Central memory CD8-positive, alpha-beta T cell (primary cell): ENCODE measurements around the gene BICRAL.
"Not testable (repeated sequence)": the region's sequence is repeated elsewhere in the genome, so short reads cannot be mapped to it uniquely, and the experiment has no call there.

ENCODE experiments used
- ATAC-seq: fragments of 150-1000 bp; cut with Tn5 transposase; replicated peaks from 2 replicates; pipeline ENCODE4 v1.10.0; 2022; ENCODE audit warnings: mild to moderate bottlenecking, moderate FRiP score, moderate number of reproducible peaks; ENCODE audit not compliant: poor library complexity, severe bottlenecking; ENCODE audit errors: extremely low read depth
- DNase-seq, 2 donors: peaks; one replicate each; pipeline ENCODE4 v3.0.0; 2021; ENCODE audit warnings: low spot score in 2 of 2
- H3K27ac Mint-ChIP-seq: one replicate; pipeline ENCODE4 v1.8.0; 2022; ENCODE audit warnings: low read depth, mild to moderate bottlenecking, moderate library complexity, mixed read lengths
- H3K27me3 Mint-ChIP-seq: one replicate; pipeline ENCODE4 v1.8.0; 2022; ENCODE audit warnings: mixed read lengths
- H3K36me3 Mint-ChIP-seq: one replicate; pipeline ENCODE4 v1.8.0; 2022; ENCODE audit warnings: mild to moderate bottlenecking, moderate library complexity, mixed read lengths; ENCODE audit not compliant: insufficient read depth
- H3K4me1 Mint-ChIP-seq: one replicate; pipeline ENCODE4 v1.8.0; 2022; ENCODE audit warnings: mixed read lengths
- H3K4me3 Mint-ChIP-seq: one replicate; pipeline ENCODE4 v1.8.0; 2022; ENCODE audit warnings: mild to moderate bottlenecking, moderate library complexity, mixed read lengths
- H3K9me3 Mint-ChIP-seq: one replicate; pipeline ENCODE4 v1.8.0; 2022; ENCODE audit warnings: mixed read lengths

Gene BICRAL

DNA sequence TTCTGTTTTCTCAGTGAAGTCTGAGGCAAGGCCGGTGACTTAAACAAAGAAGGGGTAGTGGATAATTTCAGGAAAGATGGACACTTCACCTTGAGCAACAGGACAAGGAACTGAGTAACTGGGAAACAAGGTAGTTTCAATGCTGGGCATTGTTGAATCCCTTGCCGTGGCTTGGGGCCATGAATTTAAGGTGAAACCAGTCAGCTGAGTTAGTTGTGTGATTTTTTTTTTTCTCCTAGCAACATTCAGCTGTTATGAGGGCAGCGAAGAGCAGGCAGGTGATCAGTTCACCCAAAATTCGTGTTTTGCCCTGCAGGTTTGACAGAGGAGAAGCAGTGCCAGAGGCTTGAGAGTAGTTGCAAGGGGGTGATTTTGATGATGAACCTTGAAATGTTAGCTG lies 6.8 kb downstream of the BICRAL start:
- Mint-ChIP-seq H3K27ac (peak overlapping the region; percentile 67), H3K27me3 (no peaks in the 10 kb centered on the region)

DNA sequence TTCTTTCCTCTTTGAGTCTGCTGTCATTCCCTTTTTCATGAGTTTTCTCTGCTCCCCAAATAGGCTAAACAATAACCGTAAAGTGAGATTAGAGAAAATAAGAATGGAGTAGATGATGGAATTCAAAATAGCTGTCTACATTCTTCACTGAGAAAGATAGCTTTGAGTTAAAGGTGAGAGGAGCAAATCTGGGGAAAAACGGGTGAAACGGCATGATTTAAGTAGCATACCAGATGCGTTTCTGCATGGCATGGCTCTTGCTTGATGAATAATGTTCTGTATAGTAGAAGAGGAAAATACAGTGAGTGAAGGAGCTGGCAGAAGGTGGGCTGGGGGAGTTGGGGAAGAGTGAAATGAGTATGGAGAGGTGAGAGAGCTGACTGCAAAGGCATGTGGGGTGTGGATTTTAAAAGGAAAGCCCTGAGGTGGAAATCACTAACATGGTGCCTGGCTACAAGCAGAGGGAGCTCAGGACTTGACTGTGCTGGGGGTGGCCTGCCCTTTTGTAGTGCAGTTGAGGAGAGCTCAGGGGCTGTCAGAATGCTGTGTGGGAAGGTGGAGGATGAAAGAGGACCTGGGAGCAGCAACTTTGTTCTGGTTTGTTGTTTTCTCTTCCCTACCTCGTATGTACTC lies 8.8 kb downstream of the BICRAL start:
- Mint-ChIP-seq H3K27me3 (no peaks in the 10 kb centered on the region), H3K4me1 (peaks cover 19% of the 10 kb centered on the region), H3K4me3 (peak overlapping the region; percentile 31), H3K27ac (peak overlapping the region; percentile 67), H3K9me3 (no peaks in the 10 kb centered on the region), H3K36me3 (peaks cover 10% of the 10 kb centered on the region)
- DNase-seq (no peak), ATAC-seq (no peak)

More for the DNA sequence above, 6.8 kb downstream of the BICRAL start:
- H3K9me3 Mint-ChIP-seq, result no peaks in the 10 kb centered on the region
- peak overlapping the region; percentile 50 for H3K4me3 Mint-ChIP-seq
- H3K4me1 Mint-ChIP-seq, result peaks cover 30% of the 10 kb centered on the region
- H3K36me3 Mint-ChIP-seq, result peaks cover 24% of the 10 kb centered on the region
- ATAC-seq (no peak), DNase-seq (no peak)

DNA sequence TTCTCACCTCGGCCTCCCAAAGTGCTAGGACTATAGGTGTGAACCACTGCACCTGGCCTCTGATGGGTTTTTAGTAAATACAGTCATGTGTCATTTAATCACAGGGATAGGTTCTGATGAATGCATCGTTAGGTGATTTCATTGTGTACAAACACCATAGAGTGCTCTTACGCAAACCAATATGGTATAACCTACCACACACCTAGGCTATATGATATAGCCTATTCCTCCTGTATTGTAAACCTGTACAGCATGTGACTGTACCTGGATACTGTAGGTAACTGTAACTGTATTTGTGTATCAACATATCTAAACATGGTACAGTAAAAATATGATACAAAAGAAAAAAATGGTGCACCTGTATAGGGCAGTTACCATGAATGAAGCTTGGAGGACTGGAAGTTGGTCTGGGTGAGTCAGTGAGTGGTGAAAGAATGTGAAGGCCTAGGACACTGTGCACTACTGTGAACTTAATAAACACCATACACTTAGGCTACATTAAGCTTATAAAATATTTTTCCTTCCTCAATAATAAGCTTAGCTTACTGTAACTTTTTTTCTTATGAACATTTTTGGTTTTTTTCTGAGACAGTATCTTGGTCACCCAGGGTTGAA lies 10.0 kb downstream of the BICRAL start:
- no peak for DNase-seq
- no peak for ATAC-seq
- no peak overlapping the region for H3K4me3 Mint-ChIP-seq
- H3K27me3 Mint-ChIP-seq, result no peaks in the 10 kb centered on the region
- peaks cover 30% of the 10 kb centered on the region for H3K4me1 Mint-ChIP-seq
- no peaks in the 10 kb centered on the region for H3K9me3 Mint-ChIP-seq
- peaks cover 10% of the 10 kb centered on the region for H3K36me3 Mint-ChIP-seq
- H3K27ac Mint-ChIP-seq, result peak overlapping the region; percentile 67

DNA sequence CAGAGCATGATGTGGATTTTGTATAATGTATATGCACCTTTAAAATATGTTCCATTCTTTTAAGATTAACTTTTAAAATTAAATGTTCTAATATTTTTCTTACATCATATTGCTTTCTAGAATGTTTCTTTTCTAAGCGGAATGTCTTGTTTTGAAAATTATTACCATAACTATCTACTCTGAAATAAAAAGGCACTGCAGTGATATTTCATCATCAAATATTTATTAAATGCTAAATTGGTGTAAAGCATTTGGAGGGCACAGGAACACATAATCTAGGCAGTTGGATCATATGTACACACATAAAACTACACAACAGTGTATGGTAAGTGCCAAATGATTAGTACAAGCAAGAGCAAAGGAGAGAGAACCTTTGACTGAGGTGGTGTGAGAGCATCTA lies 13.8 kb downstream of the BICRAL start:
- Mint-ChIP-seq H3K4me1 (peaks cover 23% of the 10 kb centered on the region), H3K27ac (peak overlapping the region; percentile 48), H3K9me3 (no peaks in the 10 kb centered on the region), H3K4me3 (no peak overlapping the region), H3K36me3 (peaks cover 3% of the 10 kb centered on the region), H3K27me3 (no peaks in the 10 kb centered on the region)
- no peak for DNase-seq
- ATAC-seq, result no peak

DNA sequence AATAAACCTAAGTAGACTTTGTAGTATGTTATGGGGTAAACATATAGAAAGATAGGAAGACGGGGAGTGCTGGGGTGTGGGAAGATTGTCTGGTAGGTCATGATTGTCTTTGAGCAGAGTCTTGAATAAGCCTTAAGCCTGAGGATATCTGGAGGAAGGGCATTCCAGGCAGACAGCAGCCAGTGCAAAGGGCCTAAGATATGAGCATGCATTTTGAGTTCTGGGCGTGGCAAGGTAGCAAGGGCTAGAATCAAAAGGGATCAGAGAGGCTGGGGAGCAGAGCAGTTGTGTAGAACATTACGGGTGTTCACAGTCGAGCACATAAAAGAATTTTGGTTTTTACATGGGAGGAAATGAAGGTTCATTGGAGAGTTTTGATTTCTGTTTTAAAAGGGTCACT lies 14.3 kb downstream of the BICRAL start:
- H3K4me1 Mint-ChIP-seq, result peaks cover 17% of the 10 kb centered on the region
- peak overlapping the region; percentile 48 for H3K27ac Mint-ChIP-seq
- H3K9me3 Mint-ChIP-seq, result no peaks in the 10 kb centered on the region
- no peak overlapping the region for H3K4me3 Mint-ChIP-seq
- ATAC-seq (no peak), DNase-seq (no peak)
- H3K36me3 Mint-ChIP-seq, result peaks cover 3% of the 10 kb centered on the region
- no peaks in the 10 kb centered on the region for H3K27me3 Mint-ChIP-seq

DNA sequence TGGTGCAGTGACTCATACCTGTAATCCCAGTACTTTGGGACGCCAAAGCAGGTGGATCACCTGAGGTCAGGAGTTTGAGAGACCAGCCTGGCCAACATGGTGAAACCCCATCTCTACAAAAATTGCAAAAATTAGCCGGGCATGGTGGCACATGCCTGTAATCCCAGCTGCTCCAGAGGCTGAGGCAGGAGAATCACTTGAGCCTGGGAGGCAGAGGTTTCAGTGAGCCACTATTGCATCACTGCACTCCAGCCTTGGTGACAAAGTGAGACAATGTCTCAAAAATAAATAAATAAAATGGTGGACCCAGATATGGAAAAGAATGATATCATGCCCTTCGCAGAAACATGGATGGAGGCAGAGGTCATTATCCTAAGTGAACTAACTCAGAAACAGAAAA lies 15.8 kb downstream of the BICRAL start:
- Mint-ChIP-seq H3K4me1 (peaks cover 24% of the 10 kb centered on the region), H3K27ac (peak overlapping the region; percentile 44)
- not testable (repeated sequence) for DNase-seq, H3K4me3 Mint-ChIP-seq, H3K27me3 Mint-ChIP-seq, ATAC-seq, H3K36me3 Mint-ChIP-seq, H3K9me3 Mint-ChIP-seq

DNA sequence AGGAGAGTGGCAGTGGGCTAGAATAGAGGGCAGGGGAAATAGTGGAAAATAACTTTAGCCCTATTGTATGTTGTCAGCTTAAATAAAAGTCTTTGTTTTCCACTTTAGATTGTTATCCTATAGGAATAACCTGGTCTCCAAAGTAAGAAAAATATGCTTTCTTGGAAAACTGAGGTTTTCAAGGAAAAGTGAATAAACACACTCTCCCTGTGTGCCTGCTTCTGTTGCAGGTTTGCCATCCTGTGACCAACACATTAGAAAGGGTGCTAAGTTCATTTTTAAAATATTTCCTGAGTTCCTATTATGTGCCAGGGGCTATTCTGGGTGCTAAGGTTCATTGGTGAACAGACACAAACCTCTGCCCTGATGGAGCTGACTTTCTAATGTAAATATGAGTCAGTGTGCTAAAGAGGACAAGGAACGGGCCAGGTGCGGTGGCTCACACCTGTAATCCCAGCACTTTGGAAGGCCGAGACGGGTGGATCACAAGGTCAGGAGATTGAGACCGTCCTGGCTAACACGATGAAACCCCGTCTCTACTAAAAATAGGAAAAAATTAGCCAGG lies 23.5 kb downstream of the BICRAL start:
- no peaks in the 10 kb centered on the region for H3K9me3 Mint-ChIP-seq
- no peak for ATAC-seq
- H3K4me3 Mint-ChIP-seq, result no peak overlapping the region
- H3K36me3 Mint-ChIP-seq, result peaks cover 9% of the 10 kb centered on the region
- no peak for DNase-seq
- peaks cover 35% of the 10 kb centered on the region for H3K4me1 Mint-ChIP-seq
- H3K27me3 Mint-ChIP-seq, result no peaks in the 10 kb centered on the region
- peak overlapping the region; percentile 90 for H3K27ac Mint-ChIP-seq

DNA sequence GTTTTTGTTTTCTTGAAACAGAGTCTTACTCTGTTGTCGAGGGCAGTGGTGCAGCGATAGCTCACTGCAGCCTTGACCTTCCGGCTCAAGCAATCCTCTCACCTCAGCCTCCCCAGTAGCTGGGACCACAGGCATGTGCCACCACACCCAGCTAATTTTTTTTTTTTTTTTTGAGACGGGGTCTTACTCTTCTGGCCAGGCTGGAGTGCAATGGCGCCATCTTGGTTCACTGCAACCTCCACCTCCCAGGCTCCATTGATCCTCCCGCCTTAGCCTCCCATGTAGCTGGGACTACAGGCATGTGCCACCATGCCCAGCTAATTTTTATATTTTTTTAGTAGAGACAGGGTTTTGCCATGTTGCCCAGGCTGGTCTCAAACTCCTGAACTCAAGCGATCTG lies 24.5 kb downstream of the BICRAL start:
- H3K27me3 Mint-ChIP-seq, H3K4me3 Mint-ChIP-seq, DNase-seq, H3K27ac Mint-ChIP-seq, H3K9me3 Mint-ChIP-seq, ATAC-seq: not testable (repeated sequence)
- Mint-ChIP-seq H3K36me3 (peaks cover 11% of the 10 kb centered on the region), H3K4me1 (peaks cover 35% of the 10 kb centered on the region)

DNA sequence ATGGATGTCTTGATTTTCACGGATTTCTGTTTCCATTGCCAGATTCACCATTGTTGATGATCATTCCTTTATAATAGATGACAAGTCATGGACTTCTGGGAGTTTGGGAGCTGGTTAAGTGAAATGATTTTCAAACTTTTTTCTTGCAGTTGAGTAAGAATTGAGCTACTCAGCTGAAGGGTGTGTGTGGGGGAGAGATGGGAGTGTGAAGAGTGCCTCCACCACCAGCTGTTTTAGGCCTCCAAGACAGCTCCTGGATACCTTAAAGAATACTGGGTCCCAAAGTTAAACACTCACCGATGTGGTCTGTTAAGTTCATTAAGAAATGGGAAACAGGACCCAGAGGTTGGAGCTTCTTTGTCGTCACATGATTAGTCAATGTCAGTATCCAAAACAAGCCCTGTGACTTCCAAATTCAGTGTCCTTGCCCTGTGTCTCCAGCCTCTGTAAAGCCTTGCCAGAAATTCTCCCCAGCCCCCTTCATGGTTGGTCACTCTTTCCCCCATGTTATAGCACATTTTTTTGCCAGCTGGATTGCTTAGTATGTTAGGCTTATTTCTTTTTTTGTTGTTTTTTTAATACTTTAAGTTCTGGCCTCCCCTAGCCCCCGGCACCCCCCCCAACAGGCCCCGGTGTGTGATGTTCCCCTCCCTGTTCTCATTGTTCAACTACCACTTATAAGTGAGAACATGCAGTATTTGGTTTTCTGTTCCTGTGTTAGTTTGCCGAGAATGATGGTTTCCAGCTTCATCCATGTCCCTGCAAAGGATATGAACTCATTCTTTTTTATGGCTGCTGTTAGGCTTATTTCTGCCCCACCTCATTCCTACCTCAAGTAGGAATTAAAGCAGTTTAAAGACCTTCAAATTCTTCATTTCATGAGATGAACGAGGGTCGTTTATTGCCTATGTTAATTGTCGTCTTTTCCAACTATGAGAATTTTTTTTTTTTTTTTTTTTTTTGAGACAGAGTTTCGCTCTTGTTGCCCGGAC lies 26.9 kb downstream of the BICRAL start:
- Mint-ChIP-seq H3K9me3 (no peaks in the 10 kb centered on the region), H3K4me3 (no peak overlapping the region), H3K4me1 (peaks cover 19% of the 10 kb centered on the region), H3K36me3 (peaks cover 12% of the 10 kb centered on the region), H3K27me3 (no peaks in the 10 kb centered on the region), H3K27ac (peak overlapping the region; percentile 20)
- DNase-seq (no peak), ATAC-seq (no peak)

DNA sequence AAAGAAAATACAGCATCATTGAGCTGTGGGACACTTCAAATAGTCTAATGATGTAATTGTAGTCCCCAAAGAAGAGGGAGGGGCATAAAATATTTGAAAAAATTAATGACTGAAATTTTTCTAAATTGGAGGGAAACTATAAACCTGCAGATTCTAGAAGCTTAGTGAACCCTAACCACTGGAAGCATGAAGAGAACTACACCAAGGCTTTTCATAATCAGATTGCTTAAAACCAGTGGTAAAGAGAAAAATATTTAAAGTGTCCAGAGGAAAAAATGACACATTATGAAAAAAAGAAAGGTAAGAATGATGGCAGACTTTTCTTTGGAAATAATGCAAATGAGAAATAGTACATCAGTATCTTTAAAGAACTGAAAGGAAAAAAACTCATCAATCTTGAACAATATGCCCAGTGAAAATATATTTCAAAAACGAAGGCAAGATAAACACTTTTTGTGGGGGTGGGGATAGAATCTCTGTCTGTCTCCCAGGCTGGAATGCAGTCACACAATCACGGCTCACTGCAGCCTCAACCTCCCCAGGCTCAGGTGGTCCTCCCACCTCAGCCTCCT lies 31.3 kb downstream of the BICRAL start:
- Mint-ChIP-seq H3K4me1 (peaks cover 8% of the 10 kb centered on the region), H3K36me3 (peaks cover 15% of the 10 kb centered on the region), H3K9me3 (no peaks in the 10 kb centered on the region), H3K27ac (peak overlapping the region; percentile 49), H3K27me3 (no peaks in the 10 kb centered on the region), H3K4me3 (no peak overlapping the region)
- ATAC-seq, result no peak
- no peak for DNase-seq

DNA sequence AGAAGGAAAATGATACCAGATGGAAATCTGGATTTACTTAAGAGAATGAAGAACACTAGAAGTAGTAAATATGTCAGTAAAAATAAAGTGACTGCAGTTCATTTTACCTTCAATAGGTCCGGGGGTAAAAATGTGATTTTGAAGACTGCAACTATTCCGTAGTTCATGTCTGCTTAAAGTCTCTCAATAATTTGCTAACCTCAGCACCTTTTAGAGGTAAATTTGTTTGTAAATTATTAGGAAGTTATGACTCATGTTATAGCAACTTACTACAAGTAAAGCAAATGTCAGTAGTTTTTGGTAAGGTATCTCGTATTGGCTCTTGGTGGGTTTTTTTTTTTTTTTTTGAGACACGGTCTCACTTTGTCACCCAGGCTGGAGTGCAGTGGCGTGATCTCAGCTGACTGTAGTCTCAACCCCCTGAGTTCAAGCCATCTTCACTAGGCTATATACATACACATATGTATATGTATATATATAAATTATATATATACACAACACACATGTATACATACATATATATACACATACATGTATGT lies 32.1 kb downstream of the BICRAL start:
- no peak overlapping the region for H3K4me3 Mint-ChIP-seq
- H3K9me3 Mint-ChIP-seq, result no peaks in the 10 kb centered on the region
- no peak overlapping the region for H3K27ac Mint-ChIP-seq
- H3K27me3 Mint-ChIP-seq, result no peaks in the 10 kb centered on the region
- ATAC-seq, result no peak
- peaks cover 13% of the 10 kb centered on the region for H3K36me3 Mint-ChIP-seq
- DNase-seq, result no peak
- H3K4me1 Mint-ChIP-seq, result peaks cover 10% of the 10 kb centered on the region

DNA sequence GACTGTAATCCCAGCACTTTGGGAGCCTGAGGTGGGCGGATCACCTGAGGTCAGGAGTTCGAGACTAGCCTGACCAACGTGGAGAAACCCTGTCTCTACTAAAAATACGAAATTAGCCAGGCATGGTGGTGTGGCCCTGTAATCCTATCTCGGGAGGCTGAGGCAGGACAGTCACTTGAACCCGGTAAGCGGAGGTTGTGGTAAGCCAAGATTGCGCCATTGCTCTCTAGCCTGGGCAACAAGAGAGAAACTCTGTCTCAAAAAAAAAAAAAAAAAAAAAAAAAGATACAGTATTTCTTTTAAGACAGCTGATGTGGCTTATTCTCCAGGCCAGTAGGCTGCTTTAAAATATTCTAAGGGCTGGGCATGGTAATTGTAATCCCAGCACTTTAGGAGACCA lies 33.9 kb downstream of the BICRAL start:
- not testable (repeated sequence) for ATAC-seq, H3K9me3 Mint-ChIP-seq, H3K4me3 Mint-ChIP-seq, H3K27me3 Mint-ChIP-seq, DNase-seq
- H3K27ac Mint-ChIP-seq, result peak overlapping the region; percentile 71
- peaks cover 24% of the 10 kb centered on the region for H3K4me1 Mint-ChIP-seq
- peaks cover 13% of the 10 kb centered on the region for H3K36me3 Mint-ChIP-seq
